Measurements from ENCODE around the gene SIGMAR1.

Gene SIGMAR1

DNA sequence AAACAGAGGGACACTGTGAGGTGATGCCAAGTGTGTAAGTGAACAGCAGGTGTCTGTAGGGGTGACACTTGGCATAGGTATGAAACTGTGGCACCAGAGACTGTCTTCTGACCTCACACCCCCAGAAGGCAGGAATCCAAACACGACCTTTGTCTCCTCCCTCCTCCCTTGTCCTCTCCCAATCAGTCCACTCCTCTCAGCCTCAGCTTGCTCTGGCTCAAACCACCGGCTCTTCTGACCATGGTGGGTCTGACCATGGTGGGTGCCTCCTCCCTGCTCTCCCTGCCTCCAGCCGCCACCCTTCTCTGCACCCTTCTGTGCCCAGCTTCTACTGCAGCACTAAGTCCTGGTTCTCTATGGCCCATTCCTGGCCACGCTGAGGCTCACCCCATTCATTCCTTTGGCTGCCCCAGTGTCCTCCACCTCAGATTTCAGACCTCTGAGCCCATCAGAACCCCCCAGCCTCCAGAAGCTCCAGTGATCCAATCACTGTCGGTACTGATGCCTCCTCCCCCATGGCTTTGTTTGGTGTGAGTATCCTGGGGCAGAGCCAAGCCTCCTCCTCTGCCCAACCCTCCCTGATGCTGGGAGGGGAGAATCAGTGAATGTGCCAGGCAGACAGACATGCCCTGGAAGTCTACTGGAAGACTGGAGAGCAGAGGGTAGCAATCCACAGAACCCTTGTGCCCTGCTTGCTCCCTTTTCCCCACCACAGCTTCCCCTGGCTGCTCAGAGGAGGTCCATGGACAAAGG is 7.0 kb downstream of the SIGMAR1 start:
- no peak for DNase-seq (ENCODE audit: low read depth)

DNA sequence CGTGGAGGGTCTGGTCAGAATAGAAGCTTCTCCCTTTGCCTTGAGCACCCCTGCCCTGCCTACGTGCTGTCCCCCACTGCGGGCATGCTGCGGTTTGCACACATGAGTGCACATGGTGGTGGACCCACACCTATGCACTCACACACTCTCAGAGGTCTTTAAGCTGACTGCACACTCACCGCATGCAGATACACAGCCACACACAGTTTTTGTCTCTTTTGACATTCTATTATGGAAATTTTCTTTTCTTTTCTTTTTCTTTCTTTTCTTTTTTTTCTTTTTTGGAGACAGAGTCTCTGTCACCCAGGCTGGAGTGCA is 8.1 kb downstream of the SIGMAR1 start:
- DNase-seq (ENCODE audit: low read depth): no peak

DNA sequence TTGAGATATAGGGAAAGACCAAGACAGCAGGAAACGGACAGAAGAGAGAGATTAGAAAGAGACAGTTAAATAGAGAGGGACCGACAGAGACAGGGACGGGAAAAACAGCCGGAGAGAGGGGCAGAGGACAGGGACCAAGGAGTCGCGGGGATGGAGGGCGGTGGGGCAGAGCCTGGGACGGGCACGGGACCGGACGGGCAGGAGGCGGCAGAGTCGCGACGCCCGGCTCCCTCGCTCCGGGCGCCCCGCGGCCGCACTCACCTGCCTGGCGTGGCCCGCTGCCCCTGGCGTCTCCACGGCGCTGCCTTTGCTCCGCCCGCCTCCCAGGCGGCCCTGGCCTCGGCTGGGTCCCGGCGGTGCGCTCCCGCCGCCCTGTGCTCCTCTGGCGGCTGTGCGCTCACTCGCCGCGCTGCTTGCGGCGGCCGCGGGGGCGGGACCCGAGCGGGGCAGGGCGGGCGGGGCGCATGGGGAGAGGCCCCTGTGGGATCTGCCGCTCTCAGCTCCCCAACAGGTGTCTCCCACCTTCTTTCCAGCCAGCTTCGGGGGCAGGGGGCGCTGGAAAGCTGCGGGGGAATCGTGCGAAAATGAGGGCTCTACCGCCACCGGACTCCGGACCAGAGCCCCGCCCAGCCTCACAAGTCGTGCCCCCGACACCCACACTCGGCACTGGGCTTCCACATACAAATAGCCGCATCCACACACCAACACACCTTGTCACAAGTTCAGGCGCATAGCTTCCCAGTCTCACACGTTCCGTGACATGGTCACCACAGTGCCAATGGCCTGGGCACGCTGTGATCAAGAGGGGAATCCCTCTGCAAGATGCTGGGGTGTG is 8.7 kb downstream of the SIGMAR1 start, which contains the start of gene ARID3C:
TSS of gene ARID3C (minus strand) at position 411 of the 835 bp plus-strand sequence. CDS start 1,052 bp downstream, outside the sequence.
- no peak for DNase-seq (ENCODE audit: low read depth)

DNA sequence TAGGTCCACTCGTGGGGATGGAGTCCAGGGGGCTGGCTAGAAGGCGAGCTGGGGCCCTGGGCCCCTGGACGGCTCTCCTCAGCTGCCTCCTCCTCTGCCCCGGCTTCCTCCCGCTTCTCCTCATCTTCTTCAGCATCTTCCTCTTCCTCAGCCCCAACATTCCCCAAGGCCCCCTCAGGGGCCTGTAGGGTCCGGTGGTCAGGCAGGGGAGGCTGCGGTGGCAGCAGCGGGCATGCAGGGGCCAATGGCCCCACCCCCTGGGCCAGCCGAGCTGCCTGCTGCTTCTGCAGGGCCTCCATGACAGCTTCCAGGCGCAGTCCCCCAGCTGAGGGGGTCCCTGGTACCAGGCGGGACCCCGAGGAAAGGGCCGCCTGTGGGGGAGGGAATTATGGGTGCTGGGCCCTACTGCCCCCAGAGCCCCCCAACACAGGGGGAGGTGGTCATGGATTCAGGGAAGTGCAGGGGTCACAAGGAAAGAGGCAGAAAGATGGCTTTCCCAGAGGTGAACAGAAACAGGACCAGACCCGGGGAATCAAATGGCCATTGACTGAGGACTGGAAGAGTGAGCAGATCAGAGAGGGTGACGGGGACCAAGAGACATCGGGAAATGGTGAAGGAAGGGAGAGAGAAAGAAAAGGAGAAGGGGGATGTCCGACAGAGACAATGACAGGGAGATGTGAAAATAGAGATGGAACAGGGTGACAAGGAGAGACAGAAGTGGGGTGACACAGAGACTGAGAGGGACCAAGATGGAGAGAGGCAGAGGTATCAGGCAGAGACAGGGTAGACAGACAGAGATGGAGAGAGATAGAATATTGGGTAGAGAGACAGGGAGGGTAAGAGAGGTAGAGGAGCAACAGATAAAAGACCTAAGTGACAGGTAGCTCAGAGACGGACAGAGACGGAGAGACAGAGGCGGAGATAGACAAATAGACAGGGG is 9.6 kb downstream of the SIGMAR1 start:
- DNase-seq (ENCODE audit: low read depth): no peak

DNA sequence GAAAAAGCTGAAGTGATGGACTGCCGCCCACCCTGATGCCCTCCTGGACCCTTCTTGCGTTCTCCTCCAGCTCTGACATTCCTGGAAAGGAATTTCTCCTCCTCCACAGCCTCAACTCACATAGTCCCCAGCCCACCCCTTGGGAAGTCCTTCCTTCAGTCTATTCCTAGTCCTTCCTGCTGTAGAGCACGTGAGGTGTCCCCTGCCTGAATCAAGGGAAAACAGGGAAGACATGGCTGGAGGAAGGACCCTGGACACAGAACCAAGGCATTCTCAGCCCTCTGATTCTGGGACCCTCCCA is 12.5 kb downstream of the SIGMAR1 start:
- no peak for DNase-seq (ENCODE audit: low read depth)

DNA sequence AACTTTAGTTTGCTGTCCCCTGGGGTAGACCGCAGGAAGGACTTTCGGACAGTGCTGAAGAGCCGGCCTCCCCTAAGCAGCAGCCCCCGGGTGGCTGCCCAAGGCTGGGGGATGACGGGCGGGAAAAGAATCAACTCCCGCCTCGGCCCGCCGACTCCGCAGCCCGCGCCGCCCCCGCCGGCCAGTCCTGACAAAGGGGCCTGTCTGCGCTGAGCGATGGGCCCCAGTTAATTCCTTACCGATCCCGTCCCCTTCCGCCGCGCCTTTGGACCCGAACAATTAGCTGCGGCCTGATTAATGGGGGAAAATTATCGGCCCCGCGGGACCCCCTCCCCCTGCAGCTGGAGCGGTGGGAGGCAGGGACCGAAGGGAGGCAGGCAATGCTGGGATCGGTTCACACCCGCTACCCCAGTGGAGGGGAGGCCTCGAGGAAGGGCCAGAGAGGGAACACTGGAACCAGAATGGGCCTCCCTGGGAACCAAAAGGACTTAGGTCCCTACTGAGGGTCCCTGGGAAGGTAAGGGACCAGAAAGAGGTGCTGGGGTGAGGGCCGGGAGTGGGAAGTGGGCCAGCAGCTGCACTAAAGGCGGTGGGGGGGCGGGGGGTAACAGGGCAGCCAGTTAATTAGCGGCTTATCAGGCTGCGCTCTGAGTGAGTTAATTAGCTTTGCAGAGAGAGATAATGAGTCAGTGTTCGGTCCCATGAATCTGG is 13.0 kb downstream of the SIGMAR1 start:
- no peak for DNase-seq (ENCODE audit: low read depth)

DNA sequence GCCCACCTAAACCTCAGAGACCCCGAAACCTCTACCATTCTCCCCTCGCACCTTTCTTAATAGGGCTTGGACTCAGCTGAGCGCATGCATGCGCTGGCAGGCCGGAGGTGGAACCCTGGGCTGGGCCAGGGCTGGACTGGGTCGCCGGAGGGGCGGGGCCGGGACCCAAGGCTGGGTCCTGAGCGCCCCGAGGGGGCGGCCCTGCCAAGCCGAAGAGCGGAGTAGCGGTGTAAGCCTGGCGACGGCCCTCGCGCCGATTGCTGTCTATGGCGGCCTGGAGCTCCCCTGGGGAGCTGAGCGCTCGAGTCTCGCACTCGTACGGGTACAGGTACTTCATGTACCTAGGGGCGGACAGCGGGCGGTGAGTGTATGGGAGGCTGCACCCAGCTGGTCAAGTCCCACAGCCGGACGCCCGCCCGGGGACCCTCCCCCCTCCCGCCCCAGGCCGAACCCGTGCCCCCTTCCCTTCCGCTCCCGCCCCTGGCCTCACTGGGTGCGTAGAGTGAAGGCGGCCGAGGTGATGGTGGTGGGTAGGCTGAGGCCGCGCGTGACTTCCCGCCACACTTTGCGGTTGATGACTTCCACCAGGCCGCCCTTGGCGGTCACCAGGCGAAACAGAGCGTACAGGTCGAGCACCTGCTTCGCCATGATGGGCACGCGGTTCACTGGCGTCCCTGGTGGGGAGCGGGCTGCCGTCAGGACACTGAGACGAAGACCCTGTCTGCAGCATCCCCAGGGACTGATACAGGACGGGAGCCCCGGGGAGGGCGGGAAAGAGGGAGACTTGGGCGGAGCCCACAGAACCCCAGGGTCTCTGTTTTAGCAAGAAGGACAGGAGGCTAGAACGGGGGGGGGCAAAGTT is 14.0 kb downstream of the SIGMAR1 start:
- no peak for DNase-seq (ENCODE audit: low read depth)

DNA sequence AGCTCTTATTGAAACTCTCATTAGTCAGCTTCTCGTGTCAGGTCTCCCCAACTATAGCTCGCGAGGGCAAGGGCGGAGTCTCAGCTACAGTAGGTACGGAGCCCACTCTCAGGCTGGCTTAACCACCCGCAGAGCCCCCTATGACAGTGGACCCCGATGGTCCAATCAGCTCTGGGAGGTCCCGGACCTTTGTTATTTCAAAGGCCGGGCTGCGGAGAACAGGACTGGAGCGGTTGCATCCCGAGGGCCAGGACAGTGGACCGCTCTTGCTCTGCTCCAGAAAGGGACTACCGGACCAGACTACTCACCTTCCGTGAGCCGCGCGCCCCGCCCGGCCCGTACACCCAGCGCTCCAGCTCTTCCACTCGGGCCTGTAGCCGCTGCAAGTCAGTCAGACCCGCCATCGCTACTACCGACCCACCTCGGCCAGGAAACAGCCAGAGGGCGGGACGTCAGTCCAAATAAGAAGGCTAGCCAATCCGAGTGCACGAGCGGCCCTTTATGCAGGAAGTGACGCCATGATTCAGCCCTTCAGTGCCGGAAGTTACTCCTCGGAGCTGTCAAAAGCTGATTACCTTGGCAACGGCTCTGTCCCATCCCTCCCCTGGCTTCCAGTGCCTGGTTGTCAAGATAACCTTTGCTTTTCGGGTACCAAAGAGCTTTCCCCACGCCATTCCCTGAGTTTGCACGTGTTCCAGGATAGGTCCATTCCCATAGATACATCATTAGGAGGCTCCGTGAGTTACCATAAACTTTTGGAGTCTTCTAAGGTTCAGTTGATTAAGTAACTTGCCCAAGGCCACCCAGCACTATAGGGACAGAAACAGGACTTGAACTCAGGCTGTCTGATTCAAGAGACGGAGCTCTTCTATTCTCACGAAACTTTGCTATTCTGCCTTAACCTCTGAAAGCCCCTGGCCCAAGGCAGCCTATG is 17.3 kb downstream of the SIGMAR1 start, which contains the start of gene DCTN3:
TSS of gene DCTN3 (minus strand) at position 435 of the 934 bp plus-strand sequence. CDS start at position 404, 31 bp downstream.
- DNase-seq (ENCODE audit: low read depth): peak; percentile 80

DNA sequence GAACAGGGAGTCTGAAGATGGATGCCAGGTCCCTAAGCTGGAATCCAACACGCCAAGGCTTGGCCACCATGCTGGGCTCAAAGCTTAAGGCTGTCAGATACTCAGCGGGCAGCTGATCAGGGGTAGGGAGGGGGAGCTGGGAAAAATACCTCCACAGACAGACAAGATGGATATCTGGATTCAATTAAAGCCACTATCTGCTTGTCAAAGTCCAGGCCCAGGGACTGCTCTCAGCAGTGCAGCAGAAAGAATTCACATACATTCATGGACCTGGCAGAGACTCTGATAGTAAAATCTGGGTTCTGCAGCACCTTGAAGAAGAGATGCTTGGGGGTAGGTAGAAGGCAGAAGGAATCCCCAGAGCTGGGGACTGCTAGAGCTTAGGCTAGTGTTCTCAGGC is 22.5 kb downstream of the SIGMAR1 start:
- DNase-seq (ENCODE audit: low read depth): no peak

DNA sequence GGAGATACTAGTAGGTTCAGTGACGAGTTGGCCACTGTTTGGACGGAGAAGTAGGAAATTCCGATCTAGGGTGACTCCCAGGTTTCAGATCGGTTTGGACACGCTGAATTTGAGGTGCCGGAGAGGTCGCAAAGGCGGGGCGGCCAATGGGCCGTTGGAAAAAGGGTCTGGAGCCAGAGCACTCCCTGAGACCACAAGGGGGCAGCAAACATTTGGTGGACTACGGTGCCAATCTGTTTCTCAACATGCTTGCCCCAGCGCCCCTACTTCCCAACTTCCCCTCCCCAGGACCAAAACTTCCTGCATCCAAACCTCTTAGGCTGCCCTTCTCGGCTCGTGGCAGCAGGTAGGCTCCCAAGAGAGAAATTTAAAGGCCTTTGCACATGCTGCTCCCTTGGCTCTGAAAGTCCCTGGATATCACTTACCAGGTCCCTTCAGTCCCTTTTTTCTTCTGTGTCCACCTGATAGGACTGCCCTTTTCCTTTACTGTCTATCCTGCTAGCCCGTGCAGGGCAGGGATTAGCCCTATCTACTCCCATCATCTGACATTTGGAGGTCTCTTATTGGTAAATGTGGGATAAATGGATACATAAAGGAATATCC is 24.7 kb downstream of the SIGMAR1 start:
- DNase-seq (ENCODE audit: low read depth): peak; percentile 61

DNA sequence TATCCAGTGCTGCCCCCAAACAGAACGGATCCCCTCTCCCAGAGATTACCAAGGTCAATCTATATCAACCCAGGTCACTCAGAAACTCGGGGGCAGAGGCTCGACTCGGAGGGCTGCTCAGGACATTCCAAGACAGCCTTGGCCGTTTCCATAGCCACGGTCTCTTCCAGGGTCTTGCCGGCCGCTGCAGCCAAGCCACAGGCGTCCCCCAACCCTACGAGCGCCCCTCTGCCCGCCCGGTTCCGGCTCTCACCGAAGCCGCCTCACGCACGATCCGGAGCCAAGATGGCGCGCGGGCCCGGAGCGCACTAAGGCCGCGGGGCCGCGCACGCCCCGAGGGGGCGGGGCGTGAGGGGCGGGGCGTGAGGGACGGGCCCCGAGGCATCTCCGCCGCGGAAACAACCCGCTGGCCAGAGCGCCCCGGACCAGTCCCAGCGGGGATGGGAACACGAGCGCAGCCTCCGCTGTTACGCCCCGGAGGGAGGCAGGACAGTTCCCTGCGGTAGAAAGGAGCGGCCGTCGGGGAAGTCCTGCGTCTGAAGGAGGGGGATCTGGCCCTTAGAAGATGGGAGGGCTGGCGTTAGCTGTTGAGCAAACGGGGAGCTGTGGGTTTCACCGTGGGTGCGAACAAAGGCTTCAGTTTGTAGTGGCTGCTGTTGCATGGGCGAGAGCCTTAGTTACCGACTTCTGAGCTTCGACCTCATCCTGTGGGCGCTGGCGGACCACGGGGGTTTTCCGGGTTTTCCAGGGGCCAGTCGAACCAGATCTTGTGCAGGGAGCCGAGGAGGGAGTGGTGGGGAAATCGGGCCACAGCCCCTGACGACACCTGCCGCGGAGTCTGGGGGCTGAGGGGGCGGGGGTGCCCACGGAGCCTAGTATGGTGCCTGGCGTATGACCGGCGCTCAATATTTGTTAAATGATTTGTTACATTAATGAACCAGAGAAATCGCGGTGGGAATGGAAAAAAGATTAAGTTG is 25.5 kb downstream of the SIGMAR1 start, which contains the start of gene RPP25L:
TSS of gene RPP25L (minus strand) at position 287 of the 977 bp plus-strand sequence. CDS start 801 bp downstream, outside the sequence.
- DNase-seq (ENCODE audit: low read depth): peak; percentile 86

DNA sequence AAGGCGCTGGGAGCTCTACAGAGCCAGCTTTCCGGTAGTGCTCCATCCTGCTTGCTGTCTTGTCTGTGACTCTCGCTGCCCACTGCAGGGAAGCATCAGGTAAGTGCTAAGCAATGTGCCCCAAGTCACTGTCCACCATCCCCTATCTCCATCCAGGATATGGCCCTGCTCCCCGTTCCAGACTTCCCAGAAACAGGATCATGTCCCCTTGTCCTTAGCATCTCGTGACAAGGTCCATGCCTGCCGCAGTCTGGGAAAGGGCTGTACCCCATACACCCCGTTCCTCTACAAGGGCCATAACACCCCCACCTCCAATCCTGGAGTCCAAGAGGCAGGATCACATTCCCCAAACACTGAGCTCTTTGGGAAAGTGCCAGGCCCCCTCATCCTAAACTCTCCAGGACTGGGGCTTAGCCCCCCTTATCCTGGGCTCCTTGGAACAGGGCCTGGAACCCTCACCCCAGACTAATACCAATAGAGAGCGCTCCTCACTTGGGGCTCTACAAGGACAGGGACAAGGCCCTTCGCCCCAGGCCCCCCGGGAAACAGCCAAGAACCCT is 26.3 kb downstream of the SIGMAR1 start:
- DNase-seq (ENCODE audit: low read depth): no peak

DNA sequence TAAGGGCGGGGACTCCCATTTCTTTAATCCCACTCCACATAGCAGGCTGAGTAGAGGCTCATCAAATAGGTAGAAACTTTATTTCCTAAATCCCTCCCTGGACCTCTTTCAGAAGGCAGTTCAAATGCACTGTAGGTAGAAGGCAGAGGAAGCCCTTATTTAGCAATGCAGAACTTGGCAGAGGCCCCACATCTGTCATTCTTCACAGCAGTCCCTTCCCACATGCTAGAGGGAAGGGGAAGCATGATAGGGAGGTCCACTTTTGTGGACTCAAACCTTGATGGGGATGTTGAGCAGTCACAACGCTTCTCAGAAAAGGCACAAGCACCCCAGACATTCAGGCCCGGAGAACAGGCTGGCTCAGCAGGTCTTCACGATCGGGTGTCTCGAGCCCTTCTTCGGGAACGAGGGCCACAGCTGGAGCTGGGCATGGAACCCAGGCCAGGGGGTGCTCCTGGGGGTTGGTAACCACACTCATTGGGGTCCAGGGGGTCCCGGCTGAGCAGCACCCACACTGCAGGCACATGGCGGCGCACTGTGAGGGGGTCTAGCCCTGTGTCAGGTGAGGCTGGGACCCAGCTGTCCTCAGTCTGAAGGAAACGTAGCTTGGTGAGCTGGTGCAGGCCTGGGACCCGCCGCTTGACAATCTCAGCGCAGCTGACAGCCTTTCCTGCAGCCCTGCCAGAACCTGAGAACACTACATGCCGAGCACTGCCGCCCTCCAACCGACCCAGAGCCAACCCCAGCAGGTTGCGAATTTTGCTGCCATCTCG is 27.0 kb downstream of the SIGMAR1 start:
- DNase-seq (ENCODE audit: low read depth): no peak

DNA sequence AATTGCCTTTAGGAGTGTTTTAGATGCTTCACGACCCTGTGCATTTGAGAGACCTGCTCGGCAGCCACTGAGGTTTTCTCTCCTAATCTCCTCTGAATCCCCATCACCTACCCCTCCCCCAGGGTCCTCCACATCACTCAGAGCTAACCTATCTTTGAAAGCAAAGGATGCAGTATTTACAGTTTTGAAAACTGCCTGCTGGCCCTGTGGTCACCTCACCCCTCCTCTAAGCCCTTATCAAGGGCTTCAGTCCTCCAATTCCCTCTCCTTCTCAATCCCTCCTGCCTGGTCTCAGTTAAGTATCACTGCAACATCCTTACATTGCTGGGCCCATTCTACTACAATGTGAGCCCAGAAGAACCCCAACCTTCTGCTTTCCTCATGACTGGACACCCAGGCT is 30.3 kb downstream of the SIGMAR1 start:
- no peak for DNase-seq (ENCODE audit: low read depth)

DNA sequence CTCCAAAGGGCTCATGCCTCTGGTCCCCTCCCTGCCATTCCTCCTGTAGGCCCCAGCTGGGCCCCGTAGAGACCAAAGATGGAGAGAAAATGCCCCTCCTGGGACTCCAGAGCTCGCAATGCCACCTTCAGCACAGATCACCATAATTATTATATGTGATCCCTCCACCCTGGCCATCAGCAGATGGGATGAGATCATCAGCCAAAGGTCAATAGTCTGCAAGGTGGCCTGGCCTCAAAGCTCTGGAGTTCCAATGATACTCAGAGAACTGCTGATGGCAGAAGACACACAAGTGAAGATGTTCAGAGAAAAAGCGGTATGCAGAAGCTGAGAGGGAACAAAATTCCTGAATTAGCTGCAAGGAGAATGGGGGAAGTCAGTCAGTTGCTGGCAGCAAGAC is 30.7 kb downstream of the SIGMAR1 start:
- DNase-seq (ENCODE audit: low read depth): no peak

DNA sequence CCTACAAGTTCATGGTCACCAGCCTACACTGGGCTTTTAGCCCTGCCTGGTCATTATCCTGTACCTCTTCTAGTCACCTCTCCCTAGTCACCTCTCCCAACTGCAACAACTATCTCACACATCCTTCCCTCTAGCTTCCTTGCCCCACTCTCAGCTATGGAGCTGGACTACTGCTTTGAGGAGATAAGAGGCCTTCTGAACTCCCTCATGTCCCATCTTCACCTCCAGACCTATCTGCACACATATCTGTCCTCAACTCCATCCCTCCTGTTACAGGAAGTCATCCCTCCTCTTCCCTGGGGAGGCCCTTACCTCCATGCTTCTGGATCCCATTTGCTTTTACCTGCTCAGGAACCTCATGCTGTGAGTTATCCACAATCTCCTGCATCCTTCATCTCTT is 31.4 kb downstream of the SIGMAR1 start:
- no peak for DNase-seq (ENCODE audit: low read depth)
